Right ventricle myocardium superior (tissue), 1 donor: ENCODE results near the gene MAP4K5. TPM values are rescaled to one million over a fixed set of nuclear protein-coding genes. Genes with fewer than 3 reads are reported as not detected.

Experiments
- ATAC-seq: fragments of 200-7000 bp; cut with Tn5 transposase; one replicate; pipeline ENCODE4 v1.9.1; 2020; ENCODE audit warnings: mild to moderate bottlenecking; ENCODE audit not compliant: poor library complexity
- DNase-seq: peaks from one replicate; pipeline ENCODE4 v3.0.0-alpha.2; 2020
- intact Hi-C: fragments of 100-400 bp; cut with DNase I; formaldehyde crosslinking; loops from one replicate; pipeline ENCODE4 v1.11.2; 2022
- total RNA-seq: library from RNA; stranded (reverse); fragmentation: NEBNext Ultra II Directional; extraction: Animal tissue kit (Norgen Biotek cat#: 25700); gene quantifications from one replicate; pipeline ENCODE4 v1.2.1, GENCODE V29; 2021
- donor health status: DM: no; HTN: yes; CAD: no; lungs with severe emphysema.

Gene MAP4K5
- total RNA-seq, 1 donor from 2014 or later: 13.9 TPM

DNA sequence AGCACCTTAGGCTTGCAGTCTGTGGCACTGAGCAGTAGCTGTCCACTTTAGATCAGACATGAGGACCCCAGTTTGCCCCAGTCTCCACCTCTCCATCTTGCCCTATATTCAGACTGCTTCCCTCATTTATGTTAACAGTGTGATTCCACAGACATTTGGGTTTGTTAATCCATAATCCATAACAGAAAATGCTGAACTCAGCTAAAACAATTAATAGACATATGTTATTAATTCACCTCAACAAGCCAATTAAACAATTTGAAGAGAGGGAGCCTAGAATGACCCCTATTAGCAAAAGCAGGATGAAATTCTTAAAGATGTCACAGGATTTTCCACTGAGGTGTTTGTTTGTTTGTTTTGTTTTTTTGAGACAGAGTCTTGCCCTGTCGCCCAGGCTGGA, 144.8 kb downstream of the MAP4K5 start:
- no peak for ATAC-seq
- intact Hi-C loops: no loop called here
- no peak for DNase-seq

DNA sequence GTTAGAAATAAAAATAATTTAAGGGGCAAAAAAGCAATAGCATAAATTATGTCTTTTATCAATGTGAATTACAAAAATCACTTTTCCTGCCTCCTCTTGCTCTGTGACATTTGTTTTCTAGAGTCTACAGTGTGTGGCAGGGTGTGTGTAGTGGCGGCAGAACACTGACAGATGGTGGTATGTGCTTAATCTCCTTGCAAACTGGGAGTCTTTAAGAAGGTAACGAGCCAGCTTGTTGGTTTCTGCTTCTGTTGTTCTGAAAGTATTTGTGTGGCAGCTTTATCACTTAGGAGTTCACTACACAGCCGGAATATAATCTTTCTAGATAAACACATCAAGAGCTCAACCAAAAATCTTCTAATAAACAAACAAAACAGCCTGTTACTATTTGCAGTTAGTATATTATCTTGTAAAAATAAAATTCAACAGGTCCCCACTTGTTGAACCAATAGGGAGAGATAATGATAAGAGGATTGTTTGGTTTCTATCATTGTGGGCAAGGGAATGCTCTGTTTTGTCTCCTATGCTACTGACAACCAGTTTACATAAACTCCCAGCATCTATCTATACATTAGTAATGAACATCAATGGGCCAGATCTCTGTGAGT, 148.6 kb downstream of the MAP4K5 start:
- ATAC-seq (no peak), DNase-seq (no peak)
- intact Hi-C loops: no loop called here

DNA sequence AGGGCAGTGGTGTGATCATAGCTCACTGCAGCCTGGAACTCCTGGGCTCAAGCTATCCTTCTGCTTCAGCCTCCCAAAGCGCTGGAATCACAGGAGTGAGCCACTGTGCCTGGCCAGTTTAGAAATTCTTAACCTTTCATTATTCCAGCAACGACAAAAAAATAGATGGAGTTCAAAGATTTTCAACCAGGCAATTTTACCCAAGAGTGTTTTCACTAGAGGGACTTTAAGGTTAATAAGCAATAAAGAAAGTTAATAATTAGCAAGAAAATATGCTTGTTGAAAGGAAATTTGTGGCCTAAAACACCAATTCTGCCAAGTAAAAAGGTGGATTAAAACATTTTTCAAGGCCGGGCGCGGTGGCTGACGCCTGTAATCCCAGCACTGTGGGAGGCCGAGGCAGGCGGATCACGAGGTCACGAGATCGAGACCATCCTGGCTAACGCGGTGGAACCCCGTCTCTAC, 150.5 kb downstream of the MAP4K5 start:
- intact Hi-C loops: no loop called here
- DNase-seq (no peak), ATAC-seq (no peak)

DNA sequence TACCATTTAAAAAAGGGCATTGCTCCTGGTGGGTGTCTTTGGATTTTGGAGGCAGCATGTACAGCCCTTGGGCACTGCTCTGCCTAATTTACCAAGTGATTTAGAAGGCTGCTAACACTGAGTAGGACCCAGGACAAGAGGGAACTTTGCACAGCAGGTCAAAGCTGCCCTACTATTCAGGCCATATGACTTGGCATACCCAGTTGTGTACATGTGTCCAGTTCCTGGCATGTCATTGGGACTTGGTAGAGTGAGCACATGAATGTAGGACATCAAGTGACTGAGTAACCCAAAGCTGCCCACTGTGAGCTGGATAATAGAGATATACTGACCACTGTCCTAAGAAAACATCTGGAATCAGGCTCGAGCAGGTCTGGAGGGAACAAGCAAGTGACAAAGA, 151.4 kb downstream of the MAP4K5 start:
- intact Hi-C loops: no loop called here
- no peak for ATAC-seq
- no peak for DNase-seq

DNA sequence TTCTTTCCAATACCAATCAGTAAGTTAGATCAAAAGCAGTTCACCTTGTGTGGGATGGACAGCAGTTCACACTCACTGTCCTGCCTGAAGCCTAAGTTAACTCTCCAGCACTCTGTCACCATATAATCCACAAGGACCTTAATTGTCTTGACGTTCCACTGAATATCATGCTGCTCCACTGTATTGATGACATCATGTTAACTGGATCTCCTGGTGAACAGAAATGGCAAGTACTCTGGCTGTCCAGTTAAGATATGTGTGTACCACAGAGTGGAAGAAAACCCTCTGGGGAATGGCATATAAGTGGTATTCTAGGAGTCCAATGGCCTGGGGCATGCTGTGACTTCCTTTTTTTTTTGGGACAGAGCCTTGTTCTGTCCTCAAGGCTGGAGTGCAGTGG, 151.9 kb downstream of the MAP4K5 start:
- DNase-seq (no peak), ATAC-seq (no peak)
- intact Hi-C loops: no loop called here

DNA sequence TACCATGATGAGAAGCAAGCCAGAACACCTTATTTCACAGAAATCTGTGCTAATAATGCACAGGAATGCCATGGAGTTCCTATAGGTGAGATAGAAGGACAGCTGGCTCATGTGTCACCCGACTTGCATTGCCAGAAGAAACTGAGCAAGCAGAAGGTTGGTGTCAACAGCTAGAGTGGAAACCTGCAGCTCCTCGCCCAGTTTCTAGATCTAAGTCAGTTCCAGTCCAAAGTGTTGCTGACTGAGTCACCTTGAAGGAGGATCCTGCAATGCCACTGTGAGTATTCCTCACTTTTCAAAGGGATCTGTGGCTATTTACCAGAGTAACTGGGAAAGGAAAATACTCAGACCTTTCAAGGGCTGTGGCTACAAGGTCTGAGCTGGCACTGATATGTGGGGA, 152.8 kb downstream of the MAP4K5 start:
- intact Hi-C loops: no loop called here
- DNase-seq: no peak

DNA sequence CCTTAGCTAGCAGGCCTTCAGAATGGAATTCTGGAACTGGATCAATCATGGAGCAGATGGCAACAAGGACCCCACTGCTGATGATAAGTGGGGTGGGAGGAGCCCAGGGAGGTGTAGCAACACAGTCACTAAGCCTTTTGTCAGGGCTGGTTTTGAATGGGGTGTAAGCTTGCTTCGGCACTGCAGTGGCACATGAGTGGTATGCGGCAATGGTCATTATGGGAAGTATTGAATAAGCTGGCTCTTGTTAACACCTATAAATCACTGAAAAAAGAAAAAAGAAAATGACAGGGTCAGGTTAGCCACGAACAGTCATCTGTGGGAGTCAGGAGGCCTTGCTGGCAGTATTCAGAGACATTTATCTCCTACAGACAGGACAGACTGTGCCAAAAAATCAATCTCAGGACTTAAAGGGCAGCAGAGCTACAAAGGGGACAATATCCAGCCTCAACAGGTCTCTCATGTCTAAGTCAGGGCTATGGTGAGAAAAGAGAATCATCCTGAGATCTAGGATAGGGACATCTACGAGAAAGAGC, 154.8 kb downstream of the MAP4K5 start:
- intact Hi-C loops: no loop called here
- DNase-seq (no peak), ATAC-seq (no peak)

More for the DNA sequence above, 152.8 kb downstream of the MAP4K5 start:
- ATAC-seq: no peak

DNA sequence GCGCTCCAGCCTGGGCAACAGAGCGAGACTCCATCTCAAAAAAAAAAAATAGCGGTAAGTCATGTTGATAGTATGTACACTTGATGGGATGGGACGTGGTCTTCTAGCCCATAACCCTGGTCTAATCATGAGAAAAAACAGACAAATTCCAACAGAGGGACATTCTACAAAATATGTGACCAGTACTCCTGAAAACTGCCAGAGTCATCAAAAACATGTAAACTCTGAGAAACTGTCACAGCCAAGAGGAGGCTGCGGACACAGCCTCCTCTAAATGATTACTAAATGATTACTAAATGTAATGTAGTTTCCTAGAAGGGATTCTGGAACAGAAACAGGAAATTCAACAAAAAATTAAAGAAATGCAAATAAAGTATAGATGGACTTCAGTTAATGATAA, 156.6 kb downstream of the MAP4K5 start:
- DNase-seq (no peak), ATAC-seq (no peak)
- intact Hi-C loops: no loop called here

DNA sequence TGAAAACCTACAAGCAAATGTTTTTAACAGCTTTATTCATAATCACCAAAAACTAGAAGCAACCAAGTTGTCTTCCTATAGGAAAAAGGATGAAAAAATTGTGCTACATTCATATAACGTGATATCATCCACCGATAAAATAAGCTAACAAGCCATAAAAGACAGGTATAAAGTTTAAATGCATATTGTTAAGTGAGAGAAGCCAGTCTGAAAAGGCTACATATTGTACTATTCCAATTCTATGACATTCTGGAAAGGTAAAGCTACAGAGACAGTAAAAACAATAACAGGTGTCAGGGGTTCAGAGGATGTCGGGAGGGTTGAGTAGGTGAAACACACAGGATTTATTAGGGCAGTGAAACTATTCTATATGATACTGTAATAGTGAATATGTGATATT, 158.4 kb downstream of the MAP4K5 start:
- intact Hi-C loops: no loop called here
- no peak for DNase-seq
- no peak for ATAC-seq

DNA sequence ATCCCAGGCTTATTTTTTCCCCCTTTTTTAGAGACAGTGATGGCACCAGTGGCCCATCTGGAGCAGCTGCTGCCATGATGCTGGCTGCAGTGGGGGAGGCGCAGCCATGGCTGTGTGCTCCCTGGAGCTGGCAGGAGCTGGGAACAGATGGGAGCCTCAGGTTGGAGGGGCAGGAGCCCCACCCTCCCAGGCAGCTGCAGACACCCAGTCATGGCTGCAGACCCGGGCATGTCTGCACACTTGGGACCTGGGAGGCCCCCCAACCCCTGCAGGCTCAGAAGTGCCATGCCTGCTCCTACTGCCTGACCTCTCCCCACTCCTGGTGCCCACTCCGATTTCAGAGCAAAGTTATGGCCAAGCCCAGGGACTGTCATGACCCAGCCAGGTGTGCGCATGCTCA, 160.8 kb downstream of the MAP4K5 start:
- intact Hi-C loops: no loop called here
- DNase-seq (no peak), ATAC-seq (no peak)

Other genes with a start within 250 kb of the MAP4K5 start
- gene L2HGDH, start 220.3 kb downstream of the MAP4K5 start, total RNA-seq: 13.2 TPM
- gene DMAC2L, start 220.2 kb downstream of the MAP4K5 start, total RNA-seq: 25.4 TPM
- gene CDKL1, start 135.7 kb downstream of the MAP4K5 start, total RNA-seq: 1.4 TPM
- 0.89 TPM for gene ATL1, start 27.6 kb upstream of the MAP4K5 start, total RNA-seq
- 22.6 TPM for gene SAV1, start 135.7 kb upstream of the MAP4K5 start, total RNA-seq